Pancreas (tissue), 10 donors: ENCODE measurements around the gene DGKI. TPM values are rescaled to one million over a fixed set of nuclear protein-coding genes. Genes with fewer than 3 reads are reported as not detected.

Experiments used
- ATAC-seq, 4 donors: fragments of 200-7000 bp; cut with Tn5 transposase; one replicate each; pipeline versions ENCODE4 v1.8.0 to v1.9.1; 2020; ENCODE audit warnings: mild to moderate bottlenecking in 4 of 4, moderate library complexity in 4 of 4
- DNase-seq, 6 donors: peaks; one replicate each; pipeline ENCODE4 v3.0.0-alpha.2; 2020
- FAIRE-seq: peaks from 2 replicates; lab custom pipeline; 2012; peaks lifted over from hg19 to GRCh38; lab: Jason Lieb, UNC
- H3K27ac ChIP-seq, 4 donors: fragments of 200-600 bp; sonication (generic); 1 replicate in 3 of 4; 2 replicates in 1 of 4; pipeline versions ENCODE4 v1.5.0 to v1.8.0; 2020
- H3K27me3 ChIP-seq, 4 donors: fragments of 200-600 bp; one replicate each; pipeline ENCODE4 v1.8.0; 2021
- H3K36me3 ChIP-seq, 3 donors: fragments of 200-600 bp; sonication (generic) in 1 of 3; one replicate each; pipeline versions ENCODE4 v1.5.0 to v1.8.0; 2020 to 2021
- H3K4me1 ChIP-seq, 3 donors: fragments of 200-600 bp; one replicate each; pipeline ENCODE4 v1.8.0; 2021
- H3K4me3 ChIP-seq, 4 donors: fragments of 200-600 bp; sonication (generic) in 2 of 4; one replicate each; pipeline versions ENCODE4 v1.5.0 to v1.8.0; 2020 to 2021
- H3K9me3 ChIP-seq, 4 donors: fragments of 200-600 bp; one replicate each; pipeline ENCODE4 v1.8.0; 2021
- CTCF ChIP-seq, 4 donors: fragments of 200-600 bp; sonication (generic) in 3 of 4; IDR thresholded peaks; one replicate each; pipeline versions ENCODE4 v1.5.0 to v1.8.0; 2021; ENCODE audit warnings: antibody characterized with exemption in 4 of 4
- WGBS, 2 donors: extraction: QIAGEN DNeasy Blood & Tissue Kit; methylation state at CpG; one replicate each; pipeline ENCODE4 v1.1.7; 2013; 5-methylcytosine and 5-hydroxymethylcytosine counted together
- intact Hi-C, 3 donors: fragments of 100-400 bp; cut with DNase I; formaldehyde crosslinking; loops; one replicate each; pipeline versions ENCODE4 v1.11.1 to v1.14.2; 2022
- polyA plus RNA-seq, 2 donors: library from polyadenylated mRNA; stranded (reverse); fragments of 200-250 nt; gene quantifications; one replicate each; pipeline ENCODE4 v1.2.3, GENCODE V29; 2013
- total RNA-seq, 6 donors: library from RNA; stranded (reverse); fragmentation: NEBNext Ultra II Directional in 4 of 6; extraction: Animal tissue kit (Norgen Biotek cat#: 25700) in 4 of 6; gene quantifications; one replicate each; pipeline versions ENCODE4 v1.2.1 to v1.2.4, GENCODE V29; 2021 to 2023
- donor health status: healthy with polysubstance abuse.
- donor health status: DM: no; HTN: no; CAD: no; lungs with moderate emphysema.
- donor health status: DM: no; HTN: no; CAD: no.
- donor health status: control.
- donor health status: control.
- donor health status: Bipolar disorder and iron deficiency.
- donor health status: DM: yes; HTN: yes; CAD: no.
- donor health status: DM: no; HTN: no; CAD: no.
- donor health status: DM: no; HTN: no; CAD: no.
- donor health status: DM: yes; HTN: yes; CAD: no.

Gene DGKI
- total and polyA plus RNA-seq, 8 donors: 0.04 to 0.81 (median 0.15) TPM

- Histone ChIP-seq H3K9me3 (no peaks in the 10 kb centered on the region), H3K4me1 (no peaks in the 10 kb centered on the region), H3K36me3 (no peaks in the 10 kb centered on the region), H3K27me3 (peaks cover 0 to 3% (median 0%) of the 10 kb centered on the region in 4 donors), H3K4me3 (no peak overlapping the region), H3K27ac (no peak overlapping the region)
- TF ChIP-seq CTCF (IDR thresholded peaks at IDR 0.05): no peak
- no peak for ATAC-seq
- no peak for DNase-seq
- no peak for FAIRE-seq
- intact Hi-C loops: no loop called here
- WGBS, 2 donors: 57 to 75% methylated on average over 7 of the region's 7 CpGs
Measured at GRCh38 chr7:137475966-137476365, 370.8 kb downstream of the DGKI start.

- WGBS, 2 donors: 70 to 79% methylated on average over 11 of the region's 11 CpGs
- Histone ChIP-seq H3K4me3 (no peak overlapping the region), H3K4me1 (no peaks in the 10 kb centered on the region), H3K27ac (no peak overlapping the region), H3K36me3 (no peaks in the 10 kb centered on the region), H3K27me3 (peaks cover 0 to 3% (median 0%) of the 10 kb centered on the region in 4 donors), H3K9me3 (no peaks in the 10 kb centered on the region)
- ATAC-seq: no peak
- intact Hi-C loops: no loop called here
- no peak for TF ChIP-seq CTCF (IDR thresholded peaks at IDR 0.05)
- no peak for DNase-seq
- no peak for FAIRE-seq
Measured at GRCh38 chr7:137474540-137475026, 372.2 kb downstream of the DGKI start.

GRCh38 chr7:137471128-137471527, 375.6 kb downstream of the DGKI start:
- Histone ChIP-seq H3K9me3 (no peaks in the 10 kb centered on the region), H3K36me3 (no peaks in the 10 kb centered on the region), H3K4me3 (no peak overlapping the region), H3K27me3 (peaks cover 0 to 6% (median 0%) of the 10 kb centered on the region in 4 donors), H3K27ac (no peak overlapping the region), H3K4me1 (no peaks in the 10 kb centered on the region)
- intact Hi-C loops: no loop called here
- TF ChIP-seq CTCF (IDR thresholded peaks at IDR 0.05): no peak
- ATAC-seq (no peak), DNase-seq (no peak), FAIRE-seq (no peak)
- WGBS, 2 donors: 46 to 53% methylated on average over 3 of the region's 3 CpGs

- Histone ChIP-seq H3K36me3 (no peaks in the 10 kb centered on the region), H3K27me3 (peaks cover 0 to 6% (median 0%) of the 10 kb centered on the region in 4 donors), H3K4me1 (no peaks in the 10 kb centered on the region), H3K27ac (no peak overlapping the region), H3K4me3 (no peak overlapping the region), H3K9me3 (no peaks in the 10 kb centered on the region)
- no peak for ATAC-seq
- no peak for FAIRE-seq
- no peak for DNase-seq
- intact Hi-C loops: no loop called here
- no peak for TF ChIP-seq CTCF (IDR thresholded peaks at IDR 0.05)
- WGBS, 2 donors: 51 to 68% methylated on average over 6 of the region's 6 CpGs
Measured at GRCh38 chr7:137469858-137470257, 376.9 kb downstream of the DGKI start.

GRCh38 chr7:137469191-137469811, 377.5 kb downstream of the DGKI start:
- ATAC-seq: no peak

More at GRCh38 chr7:137469191-137469811, 377.5 kb downstream of the DGKI start:
- WGBS, 2 donors: 64 to 77% methylated on average over 5 of the region's 5 CpGs
- intact Hi-C loops: no loop called here
- DNase-seq (no peak), FAIRE-seq (no peak)
- H3K27me3 ChIP-seq: peaks cover 0 to 6% (median 0%) of the 10 kb centered on the region in 4 donors
- no peaks in the 10 kb centered on the region for H3K9me3 ChIP-seq
- no peak overlapping the region for H3K27ac ChIP-seq
- TF ChIP-seq CTCF (IDR thresholded peaks at IDR 0.05): no peak
- no peak overlapping the region for H3K4me3 ChIP-seq
- no peaks in the 10 kb centered on the region for H3K36me3 ChIP-seq
- H3K4me1 ChIP-seq: no peaks in the 10 kb centered on the region
